Stimulated activated CD8-positive, alpha-beta memory T cell treated with anti-CD3 and anti-CD28 coated beads, Interleukin-4, amount 100 ng/mL, for 4 hours (primary cell): ENCODE measurements around the gene DESI1.
"Not testable (repeated sequence)": the region's sequence is repeated elsewhere in the genome, so short reads cannot be mapped to it uniquely, and the experiment has no call there.

ENCODE experiments used
- DNase-seq, 2 donors: peaks; one replicate each; pipeline ENCODE4 v3.0.0-alpha.2; 2020; ENCODE audit warnings: low read depth in 2 of 2, low spot score in 1 of 2

Gene DESI1

DNA sequence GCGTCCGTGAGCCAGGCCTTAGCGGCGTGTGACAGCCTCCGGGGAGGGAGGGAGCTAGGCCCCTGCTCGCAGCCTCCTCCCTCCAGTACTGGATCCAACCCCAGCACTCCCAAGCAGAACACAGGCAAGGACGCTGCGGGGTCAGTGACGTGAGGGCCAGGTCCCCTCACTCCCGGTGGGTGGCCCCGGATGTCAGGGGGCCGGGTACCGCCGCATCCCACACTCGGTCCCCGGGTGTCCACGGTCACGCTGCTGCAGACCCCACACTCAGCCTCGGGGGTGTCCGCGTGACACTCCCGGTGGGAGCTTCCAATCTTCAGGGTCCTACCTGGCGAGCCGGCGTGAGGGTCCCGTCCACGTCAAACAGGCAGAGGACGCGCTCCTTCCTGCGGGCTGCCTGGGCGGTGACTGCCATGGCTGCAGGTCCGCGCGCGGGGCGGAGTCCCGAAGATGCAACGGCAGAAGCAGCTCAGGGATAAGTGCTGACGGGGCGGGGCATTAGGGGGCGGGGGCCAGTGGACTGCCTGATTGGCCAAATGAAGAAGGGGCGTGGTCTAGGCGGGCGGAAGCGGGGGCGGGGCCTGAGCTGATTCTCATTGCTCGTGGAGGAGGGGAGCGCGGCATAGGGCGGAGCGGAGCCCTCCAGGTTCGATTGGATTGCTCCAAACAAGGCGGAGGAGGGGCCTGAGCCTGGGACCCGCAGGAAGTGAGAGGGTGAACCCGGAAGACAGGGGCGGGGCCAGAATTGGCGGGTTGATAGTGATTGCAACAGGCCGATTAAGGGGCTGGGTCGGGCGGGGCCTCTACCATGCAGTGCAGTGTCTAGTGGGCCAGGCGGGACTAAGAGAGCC, 31.2 kb downstream of the DESI1 start, which contains the start of gene PMM1:
Gene PMM1, minus strand, starts transcription at position 450 of the 851 bp plus-strand sequence. Its CDS starts 35 bp downstream, at position 415.
- DNase-seq = peak; percentile 100

GRCh38 chr22:41587347-41587723, 33.5 kb downstream of the DESI1 start:
- no peak for DNase-seq

- no peak for DNase-seq
Observed at GRCh38 chr22:41585898-41586297, 34.9 kb downstream of the DESI1 start.

DNA sequence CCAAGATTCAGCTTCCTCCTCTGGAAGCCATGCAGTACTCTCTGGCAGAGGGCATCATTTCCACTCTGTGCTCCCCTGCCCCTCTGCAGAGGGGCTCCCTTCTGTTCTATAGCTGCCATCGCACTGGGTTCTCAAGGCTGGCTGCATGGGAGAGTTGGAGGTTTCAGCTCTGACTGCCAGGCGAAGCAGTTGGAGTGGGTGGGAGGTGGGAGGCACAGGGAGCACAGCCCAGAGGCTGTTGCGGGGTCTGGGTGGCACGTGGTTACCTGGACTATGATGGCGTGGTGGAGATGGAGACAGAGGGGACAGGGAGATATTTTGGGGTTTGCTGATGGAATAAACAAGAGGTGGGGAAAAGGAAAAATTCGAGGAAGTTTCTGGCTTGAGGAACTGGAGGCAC, 36.0 kb downstream of the DESI1 start:
- DNase-seq = no peak

DNA sequence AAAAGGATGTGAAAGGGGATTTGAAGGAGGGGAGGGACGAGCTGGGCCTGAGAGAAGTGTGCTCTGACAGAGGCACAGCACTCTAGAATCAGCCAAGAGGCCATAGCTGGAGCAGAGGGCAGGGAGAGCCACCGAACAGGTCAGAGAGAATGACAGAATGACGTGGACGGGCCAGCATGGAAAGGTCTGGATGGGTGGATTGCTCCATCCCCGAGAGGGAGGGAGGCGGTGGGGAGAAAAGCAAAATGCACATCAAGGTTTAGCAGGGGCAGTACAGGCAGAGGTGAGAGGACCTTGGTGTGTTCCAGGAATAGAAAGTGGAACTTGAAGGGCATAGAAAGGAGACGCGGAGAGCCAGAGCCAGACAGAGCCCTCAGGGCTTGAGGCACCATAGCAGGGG, 38.1 kb downstream of the DESI1 start:
- DNase-seq = no peak

- no peak for DNase-seq
Observed at GRCh38 chr22:41579997-41580355, 40.9 kb downstream of the DESI1 start.

GRCh38 chr22:41579297-41579996, 41.4 kb downstream of the DESI1 start:
- no peak for DNase-seq

DNA sequence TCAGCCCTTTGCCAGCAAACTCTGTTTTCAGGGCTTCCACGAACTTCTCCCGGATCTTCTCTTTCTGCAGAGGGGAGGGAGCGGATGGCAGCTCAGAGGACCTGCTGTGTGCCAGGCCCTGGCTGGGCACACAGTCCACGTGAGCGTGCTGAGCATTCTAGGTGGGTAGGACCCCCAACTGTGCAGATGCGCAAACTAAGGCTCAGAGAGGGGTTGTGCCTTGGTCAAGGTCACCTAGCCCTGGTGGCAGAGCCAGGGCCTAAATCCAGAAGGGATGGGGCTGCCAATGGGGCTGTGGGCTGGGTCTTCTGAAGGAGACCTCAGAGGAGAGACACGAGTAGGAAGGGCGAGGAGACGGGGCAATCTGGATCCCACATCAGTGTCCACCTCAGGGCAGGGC, 42.0 kb downstream of the DESI1 start:
- no peak for DNase-seq

GRCh38 chr22:41578114-41578513, 42.7 kb downstream of the DESI1 start:
- DNase-seq = no peak

DNA sequence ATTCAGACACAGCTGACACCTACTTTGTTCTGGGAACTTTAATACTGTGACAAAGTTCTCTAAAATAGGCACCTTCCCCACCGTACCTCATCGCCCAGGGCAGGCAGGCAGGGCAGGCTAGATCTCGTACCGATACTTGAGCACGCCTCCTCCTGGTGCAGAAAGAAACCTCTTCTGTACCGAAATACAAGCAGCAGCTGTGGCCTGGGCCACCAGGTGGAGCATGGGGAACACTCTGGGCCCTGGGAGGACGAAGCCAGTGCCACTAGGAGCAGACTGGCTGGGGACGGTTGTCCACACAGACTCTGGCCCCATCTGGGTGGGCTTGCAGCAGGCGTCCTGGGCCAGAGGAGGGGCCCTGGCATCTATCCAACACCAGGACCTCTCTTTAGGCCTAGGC, 44.0 kb downstream of the DESI1 start:
- no peak for DNase-seq

DNA sequence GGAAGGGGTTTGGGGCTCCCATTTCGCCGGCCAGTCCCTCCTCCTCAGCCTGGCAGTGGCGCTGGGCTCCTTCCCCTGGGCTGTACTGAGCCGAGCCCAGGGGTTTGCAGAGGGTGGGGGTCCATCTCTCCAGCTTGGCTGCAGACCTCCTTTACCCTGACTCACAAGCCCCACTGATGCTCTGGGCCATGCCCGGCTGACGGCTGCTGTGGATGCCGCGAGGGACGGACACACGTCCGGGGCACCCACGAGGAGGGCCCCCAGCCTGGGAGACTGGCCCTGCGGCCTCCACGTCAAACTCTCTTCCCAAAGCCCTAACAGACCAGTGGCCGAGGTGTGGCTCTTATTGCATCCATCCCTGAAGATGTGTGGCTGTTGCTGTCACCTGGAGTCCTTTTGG, 45.3 kb downstream of the DESI1 start:
- no peak for DNase-seq

DNA sequence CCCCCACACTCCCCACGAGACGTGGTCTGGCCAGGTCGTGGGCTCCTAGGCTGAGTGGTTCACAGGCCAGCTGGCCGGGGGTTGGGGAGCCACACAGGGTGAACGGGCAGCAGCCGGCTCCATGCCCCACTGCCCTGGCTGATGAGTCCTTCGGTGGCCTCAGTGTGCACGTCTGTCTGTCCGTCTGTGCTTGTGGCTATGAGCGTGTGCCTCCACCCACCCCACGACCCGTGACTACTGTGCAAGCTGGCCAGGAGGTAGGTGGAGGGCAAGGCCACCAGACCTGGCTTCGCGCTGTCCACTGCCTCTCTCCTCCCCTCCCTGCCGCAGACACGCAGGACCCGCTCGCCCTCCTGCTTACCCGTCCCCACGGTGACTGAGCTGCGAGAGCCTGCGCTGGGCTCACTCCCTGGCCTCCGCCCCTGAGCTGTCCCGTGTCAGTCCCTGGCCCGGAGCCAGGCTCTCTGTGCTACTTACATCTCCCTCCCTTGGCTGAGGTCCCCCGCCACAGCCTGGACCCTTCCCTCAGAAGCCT, 45.9 kb downstream of the DESI1 start:
- DNase-seq = no peak

- DNase-seq = no peak
Observed at GRCh38 chr22:41573677-41574076, 47.2 kb downstream of the DESI1 start.

GRCh38 chr22:41572305-41572704, 48.5 kb downstream of the DESI1 start:
- DNase-seq = not testable (repeated sequence)

- DNase-seq = no peak
Observed at GRCh38 chr22:41571786-41572185, 49.1 kb downstream of the DESI1 start.

DNA sequence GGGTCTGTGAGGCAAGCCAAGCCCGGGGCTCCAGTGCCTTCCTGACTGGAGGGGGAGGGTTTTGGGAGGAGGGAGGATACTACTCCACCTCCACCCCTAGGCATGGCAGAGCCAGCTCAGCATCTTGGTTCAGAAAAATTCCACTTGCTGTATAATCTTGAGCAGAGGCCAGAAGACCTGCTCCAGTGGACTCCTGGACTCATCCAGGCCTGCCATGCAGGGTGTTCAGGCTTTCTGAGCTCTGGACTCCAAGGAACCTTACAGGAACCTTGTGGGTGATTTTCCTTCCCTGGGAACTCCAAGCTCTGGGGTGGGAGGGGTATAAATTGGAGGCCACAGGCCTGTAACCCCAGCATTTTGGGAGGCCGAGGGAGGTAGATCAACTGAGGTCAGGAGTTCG, 50.6 kb downstream of the DESI1 start:
- DNase-seq = no peak

DNA sequence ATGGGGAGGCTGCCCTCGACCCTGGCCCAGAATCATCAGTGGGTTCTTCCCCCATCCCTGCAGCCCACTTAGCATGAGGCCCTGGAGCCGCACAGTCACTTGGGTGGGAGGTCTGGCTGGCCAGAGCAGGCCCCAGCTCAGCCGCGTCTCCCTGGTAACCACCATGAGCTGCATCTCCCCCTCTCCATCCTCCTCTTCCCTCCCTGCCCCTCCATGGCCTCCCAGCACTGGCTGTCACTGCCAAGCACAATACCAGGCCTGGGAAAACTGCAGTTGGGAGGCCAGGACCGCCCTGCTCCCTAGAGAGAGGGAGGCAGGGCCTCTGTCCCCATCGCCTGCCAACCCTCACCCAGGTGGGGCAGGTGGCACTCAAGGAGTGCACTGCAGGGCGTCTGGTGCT, 52.0 kb downstream of the DESI1 start:
- DNase-seq = no peak

DNA sequence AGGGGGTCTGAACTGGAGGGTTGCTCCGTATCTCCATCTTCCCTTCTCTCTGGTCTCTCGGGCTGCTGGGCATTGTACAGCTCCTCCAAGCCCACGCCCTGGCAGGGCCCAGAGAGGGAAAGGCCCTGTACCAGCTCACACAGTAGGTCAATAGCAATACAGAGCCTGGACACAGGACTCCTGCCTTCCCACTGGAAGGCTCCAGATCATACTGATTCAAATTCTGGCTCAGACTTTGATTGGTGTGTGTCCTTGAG, 53.4 kb downstream of the DESI1 start:
- DNase-seq = no peak

DNA sequence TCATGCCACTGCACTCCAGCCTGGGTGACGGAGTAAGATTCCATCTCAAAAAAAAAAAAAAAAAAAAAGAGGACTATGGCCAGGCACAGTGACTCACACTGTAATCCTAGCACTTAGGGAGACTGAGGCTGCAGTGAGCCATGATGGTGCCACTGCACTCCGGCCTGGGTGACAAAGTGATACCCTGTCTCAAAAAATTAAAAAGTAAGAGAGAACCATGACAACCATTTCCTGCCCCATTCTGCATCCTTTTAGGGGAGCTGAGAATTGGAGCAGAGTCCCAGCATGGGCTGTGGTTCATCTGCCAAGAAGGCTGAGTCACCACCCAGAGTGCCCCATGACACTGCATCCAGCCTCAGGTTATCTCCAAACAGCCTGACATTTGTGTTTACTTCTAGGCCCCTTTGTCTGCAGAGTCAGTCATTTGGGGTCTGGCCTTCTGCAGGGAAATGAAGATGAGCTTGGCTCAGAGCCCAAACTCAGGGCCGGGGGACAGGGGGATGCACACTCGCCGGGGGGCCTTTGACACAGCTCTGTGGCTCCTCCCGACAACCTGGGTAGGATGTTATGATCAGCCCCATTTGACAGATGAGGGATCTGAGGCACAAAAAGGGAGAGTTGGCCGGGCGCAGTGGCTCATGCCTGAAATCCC, 55.3 kb downstream of the DESI1 start:
- DNase-seq = no peak

DNA sequence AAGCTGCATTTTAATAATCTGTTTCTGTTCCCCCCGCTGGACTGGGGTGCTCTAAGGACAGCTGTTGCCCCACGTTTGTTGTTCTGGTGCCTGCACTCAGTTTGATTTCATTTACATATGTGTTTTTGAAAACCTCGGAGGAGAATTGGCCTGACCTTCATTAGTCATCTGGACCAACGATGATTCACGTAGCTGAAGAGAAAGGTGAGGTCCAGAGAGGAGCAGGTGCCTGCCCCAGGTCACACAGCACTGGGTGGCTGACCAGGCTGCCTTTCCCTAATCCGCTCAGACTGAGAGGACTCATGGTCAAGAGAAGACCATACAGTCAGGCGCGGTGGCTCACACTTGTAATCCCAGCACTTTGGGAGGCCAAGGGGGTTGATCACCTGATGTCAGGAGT, 56.3 kb downstream of the DESI1 start:
- DNase-seq = no peak

- no peak for DNase-seq
Observed at GRCh38 chr22:41563051-41563711, 57.7 kb downstream of the DESI1 start.

DNA sequence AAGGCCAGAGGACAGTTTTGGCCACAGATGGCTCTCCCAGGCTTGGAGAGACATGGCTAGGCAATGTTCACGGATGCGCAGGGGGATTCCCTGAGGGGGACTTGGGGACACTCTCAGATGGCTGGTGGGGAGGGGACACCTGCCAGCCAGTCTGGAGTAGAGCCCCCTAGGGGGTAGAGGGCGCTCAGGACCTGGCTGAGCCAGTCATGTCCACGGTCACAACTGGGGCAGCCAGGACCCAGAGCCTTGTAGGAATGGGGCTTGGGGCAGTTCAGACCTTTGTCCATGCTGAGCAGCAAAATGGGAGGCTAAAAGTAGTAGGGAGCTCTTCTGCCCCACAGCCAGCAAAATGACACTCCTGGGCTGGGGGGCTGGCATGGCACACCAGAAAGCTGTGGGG, 58.4 kb downstream of the DESI1 start:
- no peak for DNase-seq
